Measurements from ENCODE around the gene KRT79.

The KRT79 gene

GRCh38 chr12:52834727-52835001 lies 553 bp upstream of the KRT79 start:
- DNase-seq (ENCODE audit: low read depth), result no peak
- TF ChIP-seq CTCF (IDR thresholded peaks at IDR 0.05; ENCODE audit: insufficient read depth, low read depth, low read length, missing control alignments), result no peak
- H3K4me3 ChIP-seq (ENCODE audit: low read length), result no peak overlapping the region

- no peak overlapping the region for H3K4me3 ChIP-seq (ENCODE audit: low read length)
Observed at GRCh38 chr12:52832985-52833905, 866 bp downstream of the KRT79 start.

GRCh38 chr12:52832451-52832850 lies 1.7 kb downstream of the KRT79 start:
- no peak for TF ChIP-seq CTCF (IDR thresholded peaks at IDR 0.05; ENCODE audit: insufficient read depth, low read depth, low read length, missing control alignments)
- no peak overlapping the region for H3K4me3 ChIP-seq (ENCODE audit: low read length)
- DNase-seq (ENCODE audit: low read depth), result no peak

More at GRCh38 chr12:52832985-52833905, 866 bp downstream of the KRT79 start:
- TF ChIP-seq CTCF (IDR thresholded peaks at IDR 0.05; ENCODE audit: insufficient read depth, low read depth, low read length, missing control alignments), result no peak
- peak; percentile 84 for DNase-seq (ENCODE audit: low read depth)

GRCh38 chr12:52831251-52831650 lies 2.9 kb downstream of the KRT79 start:
- DNase-seq (ENCODE audit: low read depth), result no peak
- no peak for TF ChIP-seq CTCF (IDR thresholded peaks at IDR 0.05; ENCODE audit: insufficient read depth, low read depth, low read length, missing control alignments)
- no peak overlapping the region for H3K4me3 ChIP-seq (ENCODE audit: low read length)

GRCh38 chr12:52829986-52830770 lies 3.9 kb downstream of the KRT79 start:
- H3K4me3 ChIP-seq (ENCODE audit: low read length), result no peak overlapping the region
- TF ChIP-seq CTCF (IDR thresholded peaks at IDR 0.05; ENCODE audit: insufficient read depth, low read depth, low read length, missing control alignments), result no peak
- DNase-seq (ENCODE audit: low read depth), result no peak

GRCh38 chr12:52828591-52829021 lies 5.5 kb downstream of the KRT79 start:
- TF ChIP-seq CTCF (IDR thresholded peaks at IDR 0.05; ENCODE audit: insufficient read depth, low read depth, low read length, missing control alignments), result no peak
- DNase-seq (ENCODE audit: low read depth), result no peak
- no peak overlapping the region for H3K4me3 ChIP-seq (ENCODE audit: low read length)
